CD4-positive, alpha-beta T cell treated with Interleukin-15 for 1 hour (primary cell): ENCODE measurements around the gene FUZ.

Source experiments
- DNase-seq: peaks from one replicate; pipeline ENCODE4 v3.0.0-alpha.2; 2020

FUZ gene

GRCh38 chr19:49812997-49813861 is at the start of gene FUZ:
FUZ (minus strand) TSS chr19:49813292; CDS start chr19:49813106, 186 bp downstream.
- DNase-seq: peak; percentile 99

GRCh38 chr19:49862391-49863253 is 49.5 kb upstream of the FUZ start:
- no peak for DNase-seq

- no peak for DNase-seq
These were observed 48.7 kb upstream of the FUZ start for GRCh38 chr19:49861541-49862378.

- no peak for DNase-seq
These were observed 48.0 kb upstream of the FUZ start for GRCh38 chr19:49861107-49861506.

- DNase-seq: no peak
These were observed 47.4 kb upstream of the FUZ start for GRCh38 chr19:49860336-49861102.

- DNase-seq: no peak
These were observed 46.7 kb upstream of the FUZ start for GRCh38 chr19:49859682-49860335.

GRCh38 chr19:49858088-49858985 is 45.2 kb upstream of the FUZ start:
- no peak for DNase-seq

- no peak for DNase-seq
These were observed 44.7 kb upstream of the FUZ start for GRCh38 chr19:49857838-49858087.

- DNase-seq: no peak
These were observed 44.2 kb upstream of the FUZ start for GRCh38 chr19:49857061-49857837.

GRCh38 chr19:49856574-49857021 is 43.5 kb upstream of the FUZ start:
- DNase-seq: no peak

- no peak for DNase-seq
These were observed 42.8 kb upstream of the FUZ start for GRCh38 chr19:49855676-49856573.

GRCh38 chr19:49855277-49855675 is 42.2 kb upstream of the FUZ start:
- DNase-seq: no peak

- DNase-seq: no peak
These were observed 41.5 kb upstream of the FUZ start for GRCh38 chr19:49854378-49855263.

GRCh38 chr19:49853852-49854377 is 40.8 kb upstream of the FUZ start:
- DNase-seq: no peak

- no peak for DNase-seq
These were observed 39.6 kb upstream of the FUZ start for GRCh38 chr19:49852631-49853126.

GRCh38 chr19:49851456-49852259 is 38.6 kb upstream of the FUZ start:
- DNase-seq: peak; percentile 34
